GM19239 (cell line): ENCODE results near the gene IQCE.

Experiments
- DNase-seq: peaks from one replicate; pipeline ENCODE4 v3.0.0; 2011; ENCODE audit warnings: low spot score; ENCODE audit not compliant: insufficient read length
- FAIRE-seq: peaks from 2 replicates; lab custom pipeline; 2011; peaks lifted over from hg19 to GRCh38; lab: Jason Lieb, UNC

Gene IQCE

GRCh38 chr7:2639695-2640481 lies 81.1 kb downstream of the IQCE start:
- FAIRE-seq (no peak), DNase-seq (no peak)

DNA sequence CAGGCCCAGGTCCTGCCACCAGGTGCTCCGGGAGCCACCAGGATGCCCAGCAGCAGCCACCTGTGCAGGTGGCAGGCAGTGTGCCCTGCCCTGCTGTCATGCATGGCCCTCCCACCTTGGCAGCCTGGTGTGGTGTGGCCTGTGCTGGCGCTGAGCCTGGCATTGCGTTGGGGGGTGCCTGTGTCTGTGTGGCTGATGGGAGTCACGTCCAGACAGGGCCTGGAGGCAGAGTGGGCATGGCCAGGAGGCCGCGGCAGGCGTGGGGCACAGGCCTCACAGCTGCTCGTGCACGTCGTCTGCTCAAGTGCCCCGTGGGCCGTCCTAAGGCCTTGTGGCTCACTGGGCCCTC lies 81.7 kb downstream of the IQCE start:
- DNase-seq: no peak
- FAIRE-seq: no peak

DNA sequence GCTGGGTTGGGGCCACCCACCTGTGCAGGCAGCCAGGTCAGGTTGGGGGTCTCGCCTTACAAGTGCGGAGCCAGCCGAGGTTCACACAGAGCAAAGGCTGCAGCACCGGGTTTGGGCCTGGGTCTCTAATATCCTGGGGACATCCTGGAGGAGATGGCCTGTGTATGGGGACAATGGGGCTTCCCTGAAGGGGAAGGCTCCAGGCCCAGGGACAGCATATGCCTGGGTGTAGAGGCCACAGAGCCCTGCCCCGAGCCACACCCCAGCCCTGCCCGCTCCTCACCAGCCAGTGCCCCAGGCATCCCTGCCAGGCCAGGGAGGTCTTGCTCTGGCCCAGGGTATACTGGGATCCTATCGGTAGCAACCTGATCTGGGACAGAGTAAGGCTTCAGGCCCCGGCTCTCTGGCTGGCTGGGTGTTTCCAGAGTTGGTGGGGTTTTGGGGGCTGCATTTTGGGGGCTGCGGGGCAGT lies 82.1 kb downstream of the IQCE start:
- FAIRE-seq (no peak), DNase-seq (no peak)

- DNase-seq (peak; percentile 44), FAIRE-seq (peak; percentile 85)
Observed at GRCh38 chr7:2641406-2642393, 82.9 kb downstream of the IQCE start.

DNA sequence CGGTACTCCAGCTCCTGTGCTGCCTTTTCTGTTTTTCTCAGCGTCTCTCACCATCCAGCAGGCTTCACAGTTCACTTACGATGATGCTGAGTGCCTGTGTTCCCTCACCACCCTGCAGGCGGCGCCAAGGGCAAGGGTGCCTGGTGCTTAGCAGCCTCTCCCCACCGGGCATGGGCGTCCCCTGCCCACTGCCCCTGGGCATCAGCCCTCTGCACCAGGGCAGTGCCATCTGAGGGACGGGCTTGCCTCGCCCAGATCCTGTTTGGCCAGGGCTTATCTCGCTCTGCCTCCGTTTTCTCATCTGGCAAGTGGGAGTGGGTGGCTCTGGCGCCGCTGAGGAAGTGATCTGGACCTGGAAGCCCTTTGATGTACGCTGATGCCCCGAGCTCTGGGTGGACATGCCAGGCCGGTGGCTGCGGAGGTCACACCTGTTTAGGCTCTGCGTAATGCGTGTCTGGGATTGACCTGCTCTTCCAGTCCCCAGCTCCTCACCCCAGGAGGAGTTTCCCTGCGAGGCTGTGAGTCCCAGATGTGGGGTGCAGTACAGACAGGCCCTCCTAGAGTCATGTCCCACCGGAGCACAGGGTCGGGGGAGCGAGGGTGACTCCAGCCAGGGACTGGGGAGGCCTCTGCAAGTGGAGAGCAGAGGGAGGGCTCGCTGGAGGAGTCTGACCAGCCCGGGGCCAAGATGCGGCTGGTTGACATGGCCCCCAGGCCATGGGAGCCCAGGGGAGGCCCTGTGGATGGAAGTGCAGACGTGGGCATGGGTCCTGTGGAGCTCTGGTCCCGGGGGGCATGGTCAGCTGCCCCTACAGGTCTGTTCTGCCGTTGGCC lies 84.8 kb downstream of the IQCE start:
- DNase-seq (no peak), FAIRE-seq (no peak)

DNA sequence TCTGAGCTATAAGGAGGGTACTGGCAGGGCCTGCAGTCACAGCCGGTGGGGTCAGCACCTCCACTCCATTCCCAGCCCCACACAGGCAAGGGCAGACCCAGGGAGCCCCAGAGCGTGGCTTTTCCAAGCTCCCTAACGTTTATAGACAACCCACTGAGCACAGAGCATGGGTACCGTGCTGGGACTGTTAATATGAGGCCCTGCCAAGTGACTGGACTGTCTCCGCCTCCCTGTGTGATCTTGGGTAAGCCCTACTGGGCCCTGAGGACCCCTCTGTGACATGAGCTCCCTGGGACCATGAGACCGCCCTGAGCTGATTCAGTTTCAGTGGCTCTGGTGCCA lies 85.4 kb downstream of the IQCE start:
- DNase-seq (no peak), FAIRE-seq (no peak)

DNA sequence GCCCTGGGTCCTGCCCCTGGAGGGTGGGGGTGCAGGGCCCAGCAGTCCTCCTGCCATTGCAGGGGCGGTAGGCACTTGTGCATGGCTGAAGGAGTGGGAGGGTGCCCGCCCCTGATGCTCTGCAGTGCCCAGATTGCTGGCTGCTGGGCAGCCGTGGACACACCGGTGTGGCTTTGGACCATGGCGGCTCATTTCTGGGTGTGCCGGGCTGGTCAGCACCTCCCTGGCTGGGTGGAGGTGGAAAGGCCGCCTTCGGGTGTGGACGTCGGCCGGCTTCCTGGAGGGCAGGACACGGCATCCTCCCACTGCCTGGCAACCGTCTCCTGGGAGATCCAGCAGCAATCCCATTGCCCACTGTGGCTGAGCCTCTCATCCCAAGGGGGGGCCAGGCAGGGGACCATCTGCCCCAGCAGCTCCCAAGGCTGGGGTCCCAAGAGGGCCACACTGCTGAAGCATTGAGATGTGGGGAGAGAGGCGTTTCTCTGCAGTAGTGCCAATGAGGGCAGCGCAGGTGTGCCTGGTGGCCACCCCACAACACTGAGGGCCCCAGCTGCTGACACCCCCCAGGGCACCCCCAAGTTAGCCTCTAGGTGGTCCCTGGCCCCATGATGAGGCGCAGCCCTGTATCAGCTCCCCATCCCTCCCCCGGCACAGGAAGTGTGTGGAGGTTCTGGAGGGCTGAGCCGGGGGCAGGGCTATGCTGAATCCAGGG lies 85.9 kb downstream of the IQCE start:
- FAIRE-seq (no peak), DNase-seq (no peak)

DNA sequence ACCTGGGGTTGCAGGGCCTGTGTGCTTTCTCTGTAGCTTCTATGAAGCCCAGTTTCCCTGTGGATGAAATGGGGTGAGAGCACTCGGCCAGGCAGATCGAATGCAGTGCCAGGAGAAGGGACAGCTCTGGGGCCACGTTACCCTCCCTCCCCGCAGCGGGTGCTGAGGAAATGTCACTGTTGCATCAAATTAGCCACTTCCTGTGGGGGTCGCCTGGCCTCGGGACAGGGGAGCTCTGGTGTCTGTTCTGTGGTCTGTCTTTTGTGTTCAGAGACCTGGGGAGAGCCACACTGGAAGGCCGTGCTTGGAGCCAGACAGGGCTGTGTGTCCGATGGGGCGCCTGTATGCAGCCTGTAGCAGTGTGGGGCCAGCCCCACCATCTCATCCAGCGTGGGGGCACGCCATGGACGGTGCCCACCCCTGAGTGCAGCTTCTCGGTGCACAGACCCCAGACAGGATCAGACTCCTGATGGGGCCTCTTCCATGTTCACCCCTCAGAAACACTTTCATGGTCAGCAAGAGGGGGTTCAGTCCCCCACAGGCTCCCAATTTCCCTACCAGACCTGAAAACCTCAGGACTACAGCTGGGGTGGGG lies 86.6 kb downstream of the IQCE start:
- FAIRE-seq: peak; percentile 93

GRCh38 chr7:2646336-2646679 lies 87.5 kb downstream of the IQCE start:
- FAIRE-seq (no peak), DNase-seq (no peak)

More for the DNA sequence above, 86.6 kb downstream of the IQCE start:
- DNase-seq: peak; percentile 82

DNA sequence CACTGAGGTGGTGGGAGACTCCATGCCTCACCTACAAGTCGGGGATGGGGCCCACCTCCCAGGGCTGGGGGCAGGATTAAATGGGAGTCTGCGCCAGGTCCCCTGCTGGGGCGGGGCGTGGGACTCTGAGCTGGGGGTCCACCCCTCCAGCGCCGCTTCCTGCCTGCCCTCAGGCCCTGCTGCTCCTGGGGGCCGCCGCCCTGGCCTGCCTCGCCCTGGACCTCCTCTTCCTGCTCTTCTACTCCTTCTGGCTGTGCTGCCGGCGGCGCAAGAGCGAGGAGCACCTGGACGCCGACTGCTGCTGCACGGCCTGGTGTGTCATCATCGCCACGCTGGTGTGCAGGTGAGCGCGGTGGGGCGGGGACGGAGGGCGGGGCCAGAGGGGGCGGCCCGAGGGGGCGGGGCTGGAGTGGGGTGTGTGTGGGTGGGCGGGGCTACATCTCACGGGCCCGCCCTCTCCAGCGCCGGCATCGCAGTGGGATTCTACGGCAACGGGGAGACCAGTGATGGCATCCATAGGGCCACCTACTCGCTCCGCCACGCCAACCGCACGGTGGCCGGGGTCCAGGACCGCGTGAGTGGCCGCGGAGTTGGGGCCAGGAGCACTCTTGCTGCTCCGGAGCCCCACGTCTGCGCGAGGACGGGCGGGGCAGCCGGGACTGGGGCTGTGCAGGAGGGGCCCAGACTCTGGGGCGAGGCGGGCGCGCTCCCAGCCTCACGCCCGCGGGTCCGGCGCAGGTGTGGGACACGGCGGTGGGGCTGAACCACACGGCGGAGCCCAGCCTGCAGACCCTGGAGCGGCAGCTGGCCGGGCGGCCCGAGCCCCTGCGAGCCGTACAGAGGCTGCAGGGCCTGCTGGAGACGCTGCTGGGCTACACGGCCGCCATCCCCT lies 88.1 kb downstream of the IQCE start:
- DNase-seq (no peak), FAIRE-seq (no peak)

GRCh38 chr7:2647594-2648172 lies 88.9 kb downstream of the IQCE start:
- DNase-seq: no peak
- FAIRE-seq: no peak

- FAIRE-seq (no peak), DNase-seq (no peak)
Observed at GRCh38 chr7:2649139-2649838, 90.5 kb downstream of the IQCE start.

- DNase-seq (no peak), FAIRE-seq (no peak)
Observed at GRCh38 chr7:2649991-2650390, 91.2 kb downstream of the IQCE start.

DNA sequence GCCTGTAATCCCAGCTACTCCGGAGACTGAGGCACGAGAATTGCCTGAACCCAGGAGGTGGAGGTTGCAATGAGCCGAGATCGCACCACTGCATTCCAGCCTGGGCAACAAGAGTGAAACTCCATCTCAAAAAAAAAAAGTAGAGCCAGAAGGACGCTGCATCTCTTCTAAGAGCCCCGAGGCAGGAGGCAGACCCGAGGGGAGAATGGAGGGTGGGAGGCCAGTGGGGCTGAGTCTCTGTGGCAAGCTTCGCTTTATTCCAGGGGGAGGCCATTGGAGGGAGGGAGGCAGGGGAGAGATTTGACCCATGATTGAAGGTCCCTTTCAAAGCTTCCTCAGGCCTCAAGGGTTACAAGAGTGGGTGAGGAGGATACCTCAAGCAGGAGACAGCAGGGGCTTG lies 91.7 kb downstream of the IQCE start:
- FAIRE-seq (no peak), DNase-seq (no peak)

- FAIRE-seq (no peak), DNase-seq (no peak)
Observed at GRCh38 chr7:2651336-2651735, 92.6 kb downstream of the IQCE start.

DNA sequence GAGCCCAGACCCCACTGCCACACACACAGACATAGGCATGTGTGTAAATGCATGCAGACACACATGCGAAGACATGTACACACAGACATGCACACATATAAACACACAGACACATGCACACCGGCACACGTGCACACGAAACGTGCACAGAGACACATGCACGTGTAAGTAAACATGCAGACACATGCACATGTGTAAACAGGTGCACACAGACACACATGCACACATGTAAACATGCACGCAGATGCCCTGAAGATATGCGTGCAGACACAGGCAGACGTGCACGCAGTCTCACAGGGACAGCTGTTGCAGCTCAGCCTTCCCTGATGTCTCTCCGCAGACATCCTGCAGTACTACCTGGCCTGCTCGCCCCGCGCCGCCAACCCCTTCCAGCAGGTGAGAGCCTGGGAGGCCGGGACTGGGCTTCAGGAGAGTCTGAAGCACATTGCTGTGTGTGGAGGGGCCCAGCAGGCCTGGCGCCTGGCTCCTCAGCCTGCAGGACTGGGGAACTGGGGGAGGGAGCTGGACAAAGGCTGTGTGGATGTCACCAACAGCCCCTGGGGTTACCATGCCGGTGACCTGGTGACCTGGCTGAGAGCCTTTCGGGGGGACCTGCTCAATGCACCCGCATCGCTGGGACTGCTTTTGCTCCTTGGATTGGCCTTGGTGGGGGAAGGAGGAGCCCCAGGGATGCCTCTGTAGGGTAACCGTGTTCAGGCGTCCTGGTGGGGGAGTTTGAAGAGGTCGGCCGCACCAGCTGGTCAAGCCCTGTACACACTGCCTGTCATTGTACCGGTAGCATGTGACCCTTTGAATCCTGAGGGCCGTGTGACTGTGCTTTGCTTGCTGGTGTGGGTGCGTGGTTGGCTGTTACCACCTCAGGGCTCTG lies 93.3 kb downstream of the IQCE start:
- DNase-seq (no peak), FAIRE-seq (no peak)

DNA sequence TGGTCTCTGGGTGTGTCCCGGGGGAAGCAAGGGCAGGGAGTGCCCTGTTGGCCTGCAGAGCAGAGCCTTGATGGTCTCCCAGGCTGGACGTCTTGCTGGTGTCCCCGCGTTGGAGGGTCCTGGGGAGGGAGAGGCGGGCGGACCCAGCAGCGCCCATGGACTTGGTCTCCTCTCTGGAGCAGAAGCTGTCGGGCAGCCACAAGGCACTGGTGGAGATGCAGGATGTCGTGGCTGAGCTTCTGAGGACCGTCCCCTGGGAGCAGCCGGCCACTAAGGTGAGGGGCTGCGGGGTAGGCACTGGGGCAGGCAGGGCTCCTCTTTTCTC lies 93.9 kb downstream of the IQCE start:
- DNase-seq (no peak), FAIRE-seq (no peak)
